ENCODE measurements around the gene KCTD20. TPM values are rescaled to one million over a fixed set of nuclear protein-coding genes. Genes with fewer than 3 reads are reported as not detected.

The KCTD20 gene
- polyA plus RNA-seq, 1 donor from 2014 or later, result 32.4 TPM

DNA sequence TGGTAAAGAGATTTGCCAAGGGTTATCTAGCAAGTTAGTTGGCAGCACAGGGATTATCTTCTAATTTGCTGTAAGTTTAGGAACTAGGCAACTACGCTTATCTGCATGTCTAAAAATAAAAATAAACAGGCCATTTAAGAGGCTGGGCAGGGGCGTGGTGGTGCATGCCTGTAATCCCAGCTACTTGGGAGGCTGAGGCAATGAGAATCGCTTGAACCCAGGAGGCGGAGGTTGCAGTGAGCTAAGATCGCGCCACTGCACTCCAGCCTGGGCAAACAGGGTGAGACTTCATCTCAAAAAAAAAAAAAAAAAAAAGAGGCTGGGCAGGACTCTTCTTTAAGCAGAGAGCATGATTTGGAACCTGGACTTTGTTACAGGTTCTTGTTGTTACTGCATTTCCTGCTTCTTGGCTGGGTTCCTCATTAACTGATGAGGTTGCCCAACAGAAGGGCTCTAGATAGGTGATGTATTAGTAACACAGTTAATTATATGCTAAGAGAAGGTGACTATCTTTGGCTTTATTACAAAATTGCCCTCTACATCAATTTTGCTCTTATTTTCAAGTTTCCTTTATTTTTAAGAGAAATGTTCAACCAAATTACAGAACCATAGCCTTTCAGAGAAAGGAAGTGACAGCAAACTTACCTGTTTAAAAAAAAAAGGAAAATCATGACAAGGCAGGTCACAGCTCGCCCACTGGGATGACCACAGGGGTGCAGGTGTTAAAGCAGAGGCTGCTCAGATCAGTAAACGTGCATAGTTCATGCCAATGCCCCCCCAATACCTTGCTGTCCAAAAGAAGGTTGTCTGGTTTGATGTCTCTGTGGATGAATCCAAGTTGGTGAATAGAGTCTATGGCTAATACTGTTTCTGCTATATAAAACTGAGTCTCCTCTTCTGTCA is 72.0 kb downstream of the KCTD20 start:
- Histone ChIP-seq H4K20me1 (ENCODE audit: insufficient read depth) (no peaks in the 10 kb centered on the region), H3K36me3 (ENCODE audit: insufficient read depth, low read length) (no peaks in the 10 kb centered on the region)

GRCh38 chr6:36515844-36516243 is 73.0 kb downstream of the KCTD20 start:
- no peak overlapping the region for H3K9ac ChIP-seq (ENCODE audit: low read length)
- no peaks in the 10 kb centered on the region for H3K79me2 ChIP-seq (replicated peaks; ENCODE audit: insufficient read depth, low read length)
- no peaks in the 10 kb centered on the region for H4K20me1 ChIP-seq (ENCODE audit: insufficient read depth)
- peaks cover 3% of the 10 kb centered on the region for H3F3A ChIP-seq (ENCODE audit: insufficient read depth, low read length, poor library complexity, severe bottlenecking)
- H2AFZ ChIP-seq (ENCODE audit: low read depth, low read length), result no peak overlapping the region
- H3K9me2 ChIP-seq (ENCODE audit: insufficient read depth, low read length), result no peaks in the 10 kb centered on the region
- H3K36me3 ChIP-seq (ENCODE audit: insufficient read depth, low read length), result no peaks in the 10 kb centered on the region
- H3K4me3 ChIP-seq (ENCODE audit: low read length), result no peak overlapping the region
- H3K27ac ChIP-seq (ENCODE audit: low read length), result no peak overlapping the region
- no peaks in the 10 kb centered on the region for H3K27me3 ChIP-seq (ENCODE audit: insufficient read depth, low read depth, low read length)
- no peak overlapping the region for H3K4me2 ChIP-seq (ENCODE audit: low read length)
- TF ChIP-seq EP300 (conservative IDR thresholded peaks at IDR 0.05; ENCODE audit: poor library complexity, severe bottlenecking) (no peak), RAD21 (conservative IDR thresholded peaks at IDR 0.05) (no peak), TAF1 (IDR thresholded peaks at IDR 0.05; ENCODE audit: low read depth) (no peak), SMC3 (conservative IDR thresholded peaks at IDR 0.05; ENCODE audit: poor library complexity) (no peak), EZH2 (IDR thresholded peaks at IDR 0.05; ENCODE audit: borderline replicate concordance, insufficient read depth, low read length, poor library complexity, severe bottlenecking) (no peak), POLR2AphosphoS5 (IDR thresholded peaks at IDR 0.05) (no peak), MXI1 (conservative IDR thresholded peaks at IDR 0.05; ENCODE audit: poor library complexity, severe bottlenecking) (no peak)
- TF ChIP-seq, protein P1, sequence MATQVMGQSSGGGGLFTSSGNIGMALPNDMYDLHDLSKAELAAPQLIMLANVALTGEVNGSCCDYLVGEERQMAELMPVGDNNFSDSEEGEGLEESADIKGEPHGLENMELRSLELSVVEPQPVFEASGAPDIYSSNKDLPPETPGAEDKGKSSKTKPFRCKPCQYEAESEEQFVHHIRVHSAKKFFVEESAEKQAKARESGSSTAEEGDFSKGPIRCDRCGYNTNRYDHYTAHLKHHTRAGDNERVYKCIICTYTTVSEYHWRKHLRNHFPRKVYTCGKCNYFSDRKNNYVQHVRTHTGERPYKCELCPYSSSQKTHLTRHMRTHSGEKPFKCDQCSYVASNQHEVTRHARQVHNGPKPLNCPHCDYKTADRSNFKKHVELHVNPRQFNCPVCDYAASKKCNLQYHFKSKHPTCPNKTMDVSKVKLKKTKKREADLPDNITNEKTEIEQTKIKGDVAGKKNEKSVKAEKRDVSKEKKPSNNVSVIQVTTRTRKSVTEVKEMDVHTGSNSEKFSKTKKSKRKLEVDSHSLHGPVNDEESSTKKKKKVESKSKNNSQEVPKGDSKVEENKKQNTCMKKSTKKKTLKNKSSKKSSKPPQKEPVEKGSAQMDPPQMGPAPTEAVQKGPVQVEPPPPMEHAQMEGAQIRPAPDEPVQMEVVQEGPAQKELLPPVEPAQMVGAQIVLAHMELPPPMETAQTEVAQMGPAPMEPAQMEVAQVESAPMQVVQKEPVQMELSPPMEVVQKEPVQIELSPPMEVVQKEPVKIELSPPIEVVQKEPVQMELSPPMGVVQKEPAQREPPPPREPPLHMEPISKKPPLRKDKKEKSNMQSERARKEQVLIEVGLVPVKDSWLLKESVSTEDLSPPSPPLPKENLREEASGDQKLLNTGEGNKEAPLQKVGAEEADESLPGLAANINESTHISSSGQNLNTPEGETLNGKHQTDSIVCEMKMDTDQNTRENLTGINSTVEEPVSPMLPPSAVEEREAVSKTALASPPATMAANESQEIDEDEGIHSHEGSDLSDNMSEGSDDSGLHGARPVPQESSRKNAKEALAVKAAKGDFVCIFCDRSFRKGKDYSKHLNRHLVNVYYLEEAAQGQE (IDR thresholded peaks at IDR 0.05; ENCODE audit: borderline replicate concordance), result no peak
- TF ChIP-seq, protein P2, sequence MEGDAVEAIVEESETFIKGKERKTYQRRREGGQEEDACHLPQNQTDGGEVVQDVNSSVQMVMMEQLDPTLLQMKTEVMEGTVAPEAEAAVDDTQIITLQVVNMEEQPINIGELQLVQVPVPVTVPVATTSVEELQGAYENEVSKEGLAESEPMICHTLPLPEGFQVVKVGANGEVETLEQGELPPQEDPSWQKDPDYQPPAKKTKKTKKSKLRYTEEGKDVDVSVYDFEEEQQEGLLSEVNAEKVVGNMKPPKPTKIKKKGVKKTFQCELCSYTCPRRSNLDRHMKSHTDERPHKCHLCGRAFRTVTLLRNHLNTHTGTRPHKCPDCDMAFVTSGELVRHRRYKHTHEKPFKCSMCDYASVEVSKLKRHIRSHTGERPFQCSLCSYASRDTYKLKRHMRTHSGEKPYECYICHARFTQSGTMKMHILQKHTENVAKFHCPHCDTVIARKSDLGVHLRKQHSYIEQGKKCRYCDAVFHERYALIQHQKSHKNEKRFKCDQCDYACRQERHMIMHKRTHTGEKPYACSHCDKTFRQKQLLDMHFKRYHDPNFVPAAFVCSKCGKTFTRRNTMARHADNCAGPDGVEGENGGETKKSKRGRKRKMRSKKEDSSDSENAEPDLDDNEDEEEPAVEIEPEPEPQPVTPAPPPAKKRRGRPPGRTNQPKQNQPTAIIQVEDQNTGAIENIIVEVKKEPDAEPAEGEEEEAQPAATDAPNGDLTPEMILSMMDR (IDR thresholded peaks at IDR 0.05; ENCODE audit: poor library complexity, severe bottlenecking), result no peak
- no peaks in the 10 kb centered on the region for H3K9me3 ChIP-seq (ENCODE audit: low read length)

More for the DNA sequence above, 72.0 kb downstream of the KCTD20 start:
- H2AFZ ChIP-seq (ENCODE audit: low read depth, low read length), result no peak overlapping the region
- H3K27ac ChIP-seq (ENCODE audit: low read length), result no peak overlapping the region
- no peak overlapping the region for H3K4me2 ChIP-seq (ENCODE audit: low read length)
- no peaks in the 10 kb centered on the region for H3K9me3 ChIP-seq (ENCODE audit: low read length)
- no peaks in the 10 kb centered on the region for H3F3A ChIP-seq (ENCODE audit: insufficient read depth, low read length, poor library complexity, severe bottlenecking)
- TF ChIP-seq MXI1 (conservative IDR thresholded peaks at IDR 0.05; ENCODE audit: poor library complexity, severe bottlenecking), result no peak
- no peak for TF ChIP-seq RAD21 (conservative IDR thresholded peaks at IDR 0.05)
- no peak for TF ChIP-seq SMC3 (conservative IDR thresholded peaks at IDR 0.05; ENCODE audit: poor library complexity)
- TF ChIP-seq, protein P1 (IDR thresholded peaks at IDR 0.05; ENCODE audit: borderline replicate concordance), result no peak
- no peak for TF ChIP-seq EZH2 (IDR thresholded peaks at IDR 0.05; ENCODE audit: borderline replicate concordance, insufficient read depth, low read length, poor library complexity, severe bottlenecking)
- no peak for TF ChIP-seq TAF1 (IDR thresholded peaks at IDR 0.05; ENCODE audit: low read depth)
- TF ChIP-seq EP300 (conservative IDR thresholded peaks at IDR 0.05; ENCODE audit: poor library complexity, severe bottlenecking), result no peak
- TF ChIP-seq, protein P2 (IDR thresholded peaks at IDR 0.05; ENCODE audit: poor library complexity, severe bottlenecking), result no peak
- TF ChIP-seq POLR2AphosphoS5 (IDR thresholded peaks at IDR 0.05), result no peak
- H3K9ac ChIP-seq (ENCODE audit: low read length), result no peak overlapping the region
- H3K4me3 ChIP-seq (ENCODE audit: low read length), result no peak overlapping the region
- H3K79me2 ChIP-seq (replicated peaks; ENCODE audit: insufficient read depth, low read length), result no peaks in the 10 kb centered on the region
- H3K9me2 ChIP-seq (ENCODE audit: insufficient read depth, low read length), result no peaks in the 10 kb centered on the region
- H3K27me3 ChIP-seq (ENCODE audit: insufficient read depth, low read depth, low read length), result no peaks in the 10 kb centered on the region
